H1 (cell line): ENCODE results near the gene AIF1. TPM values are rescaled to one million over a fixed set of nuclear protein-coding genes. Genes with fewer than 3 reads are reported as not detected.

Experiments used
- CTCF ChIA-PET: fragments of 300-600 bp; sonication (Branson Sonifier 250); formaldehyde crosslinking; loops from one replicate; lab custom pipeline; 2021; ENCODE audit not compliant: partially characterized antibody; lab: Charles Lee
- POLR2A ChIA-PET: fragments of 300-600 bp; sonication (Branson Sonifier 250); formaldehyde crosslinking; loops from one replicate; lab custom pipeline; 2021; ENCODE audit warnings: inconsistent platforms; ENCODE audit not compliant: partially characterized antibody; lab: Charles Lee
- DNase-seq, 2 experiments: peaks; one replicate each; pipeline versions ENCODE4 v3.0.0 to v3.0.0-alpha.2; 2010 to 2022; ENCODE audit warnings: low spot score in 2 of 2, low read depth in 1 of 2, mixed read lengths in 1 of 2
- FAIRE-seq: peaks from 2 replicates; lab custom pipeline; 2011; peaks lifted over from hg19 to GRCh38; lab: Jason Lieb, UNC
- H2AFZ ChIP-seq: 2 replicates; pipeline ENCODE4 v1.8.1; 2012; ENCODE audit warnings: low read length, inconsistent platforms
- H2AK5ac ChIP-seq: 2 replicates; pipeline ENCODE4 v1.6.1; 2013; ENCODE audit warnings: low read depth, low read length
- H2BK120ac ChIP-seq: replicated peaks from 2 replicates; pipeline ENCODE3; 2013; ENCODE audit warnings: low read depth, low read length, inconsistent platforms
- H2BK12ac ChIP-seq: 2 replicates; pipeline ENCODE4 v1.6.1; 2013; ENCODE audit warnings: low read depth, low read length
- H2BK15ac ChIP-seq: 2 replicates; pipeline ENCODE4 v1.6.1; 2013; ENCODE audit warnings: low read length
- H2BK20ac ChIP-seq: 2 replicates; pipeline ENCODE4 v1.6.1; 2013; ENCODE audit warnings: low read length
- H2BK5ac ChIP-seq: 2 replicates; pipeline ENCODE4 v1.6.1; 2013; ENCODE audit warnings: low read depth, low read length
- H3K14ac ChIP-seq: 2 replicates; pipeline ENCODE4 v1.6.1; 2013; ENCODE audit warnings: inconsistent platforms; ENCODE audit not compliant: insufficient read length
- H3K18ac ChIP-seq: 2 replicates; pipeline ENCODE4 v1.6.1; 2013; ENCODE audit warnings: low read length; ENCODE audit errors: extremely low read depth
- H3K23ac ChIP-seq: 2 replicates; pipeline ENCODE4 v1.6.1; 2013; ENCODE audit warnings: inconsistent platforms; ENCODE audit not compliant: insufficient read length
- H3K23me2 ChIP-seq: 2 replicates; pipeline ENCODE4 v1.6.1; 2013; ENCODE audit warnings: low read depth, low read length
- H3K27ac ChIP-seq: 2 replicates; pipeline ENCODE4 v1.6.1; 2011; ENCODE audit warnings: low read depth, low read length, inconsistent platforms
- H3K27me3 ChIP-seq, 4 experiments: replicated peaks in 1 of 4; 1 replicate in 1 of 4; 2 replicates in 3 of 4; pipeline versions ENCODE4 v1.6.1 to v1.8.1; 2011 to 2013; ENCODE audit warnings: low read length in 3 of 4, mild to moderate bottlenecking in 3 of 4, inconsistent platforms in 2 of 4, mixed read lengths in 2 of 4, moderate library complexity in 1 of 4; ENCODE audit not compliant: control insufficient read depth in 3 of 4, insufficient read depth in 3 of 4; ENCODE audit errors: extremely low read depth in 1 of 4
- H3K36me3 ChIP-seq, 4 experiments: 2 replicates each; pipeline versions ENCODE4 v1.6.1 to v1.8.1; 2011 to 2013; ENCODE audit warnings: mild to moderate bottlenecking in 4 of 4, low read length in 3 of 4, moderate library complexity in 2 of 4, control low read depth in 1 of 4, inconsistent platforms in 1 of 4; ENCODE audit not compliant: insufficient read depth in 4 of 4, control insufficient read depth in 2 of 4
- H3K4ac ChIP-seq: replicated peaks from 2 replicates; pipeline ENCODE3; 2013; ENCODE audit warnings: low read length, low read depth, mixed read lengths, inconsistent platforms; ENCODE audit not compliant: insufficient read length
- H3K4me1 ChIP-seq, 4 experiments: replicated peaks in 1 of 4; 1 replicate in 1 of 4; 2 replicates in 3 of 4; pipeline versions ENCODE4 v1.6.1 to v1.8.1; 2011 to 2013; ENCODE audit warnings: low read length in 3 of 4, inconsistent platforms in 2 of 4, mixed read lengths in 1 of 4; ENCODE audit not compliant: insufficient read depth in 4 of 4, control insufficient read depth in 3 of 4
- H3K4me2 ChIP-seq, 2 experiments: 2 replicates each; pipeline versions ENCODE4 v1.6.1 to v1.8.1; 2011 to 2013; ENCODE audit warnings: low read depth in 2 of 2, low read length in 2 of 2, control low read depth in 1 of 2, inconsistent platforms in 1 of 2, mild to moderate bottlenecking in 1 of 2; ENCODE audit not compliant: insufficient read depth in 1 of 2
- H3K4me3 ChIP-seq, 4 experiments: fragments of 200-600, 300-600 bp in 1 of 4; sonication (generic), shearing (Covaris generic), sonication (Bioruptor Twin) in 1 of 4; 2 replicates each; pipeline versions ENCODE4 v1.5.1 to v1.8.1; 2011 to 2016; ENCODE audit warnings: low read length in 4 of 4, low read depth in 3 of 4, control low read depth in 2 of 4, inconsistent platforms in 2 of 4, mild to moderate bottlenecking in 2 of 4, mixed read lengths in 1 of 4, moderate library complexity in 1 of 4; ENCODE audit not compliant: insufficient read depth in 2 of 4; ENCODE audit errors: extremely low read depth in 1 of 4
- H3K56ac ChIP-seq: replicated peaks from 2 replicates; pipeline ENCODE3; 2013; ENCODE audit warnings: low read depth, mild to moderate bottlenecking, mixed read lengths, low read length, inconsistent platforms; ENCODE audit not compliant: insufficient read length
- H3K79me1 ChIP-seq: 2 replicates; pipeline ENCODE4 v1.6.1; 2013; ENCODE audit warnings: low read depth, low read length, control low read depth
- H3K79me2 ChIP-seq, 2 experiments: 2 replicates each; pipeline versions ENCODE4 v1.6.1 to v1.8.1; 2012 to 2013; ENCODE audit warnings: low read length in 2 of 2, mild to moderate bottlenecking in 2 of 2, inconsistent platforms in 1 of 2; ENCODE audit not compliant: insufficient read depth in 2 of 2, control insufficient read depth in 1 of 2
- H3K9ac ChIP-seq, 4 experiments: replicated peaks in 1 of 4; 1 replicate in 1 of 4; 2 replicates in 3 of 4; pipeline versions ENCODE4 v1.6.1 to v1.8.1; 2011 to 2013; ENCODE audit warnings: low read depth in 3 of 4, low read length in 3 of 4, control low read depth in 2 of 4, mild to moderate bottlenecking in 2 of 4, moderate library complexity in 2 of 4, inconsistent platforms in 1 of 4; ENCODE audit errors: extremely low read depth in 1 of 4
- H3K9me3 ChIP-seq, 2 experiments: 2 replicates each; pipeline versions ENCODE4 v1.6.1 to v1.8.1; 2012 to 2013; ENCODE audit warnings: mild to moderate bottlenecking in 2 of 2, moderate library complexity in 2 of 2, control low read depth in 1 of 2, inconsistent platforms in 1 of 2, low read depth in 1 of 2, low read length in 1 of 2, mixed read lengths in 1 of 2; ENCODE audit not compliant: insufficient read depth in 2 of 2
- H4K20me1 ChIP-seq, 2 experiments: replicated peaks in 1 of 2; 2 replicates each; pipeline versions ENCODE3 to v1.8.1; 2011 to 2013; ENCODE audit warnings: inconsistent platforms in 2 of 2, low read length in 2 of 2, mild to moderate bottlenecking in 1 of 2; ENCODE audit not compliant: insufficient read depth in 2 of 2, control insufficient read depth in 1 of 2
- H4K5ac ChIP-seq: 2 replicates; pipeline ENCODE4 v1.6.1; 2013; ENCODE audit warnings: low read length, low read depth, mixed read lengths, inconsistent platforms; ENCODE audit not compliant: insufficient read length
- H4K8ac ChIP-seq: 2 replicates; pipeline ENCODE4 v1.8.0; 2013; ENCODE audit warnings: mild to moderate bottlenecking, moderate library complexity, low read length, inconsistent platforms; ENCODE audit not compliant: insufficient read depth; ENCODE audit errors: extremely low read depth
- H4K91ac ChIP-seq: replicated peaks from 2 replicates; pipeline ENCODE3; 2013; ENCODE audit warnings: low read length, mixed read lengths, inconsistent platforms; ENCODE audit not compliant: insufficient read length
- KDM4A ChIP-seq: IDR thresholded peaks from one replicate; pipeline ENCODE4 v1.7.1; 2012; ENCODE audit warnings: low read depth, mild to moderate bottlenecking, moderate library complexity, low read length, inconsistent platforms; ENCODE audit not compliant: severe bottlenecking
- NANOG ChIP-seq: IDR thresholded peaks from 2 replicates; pipeline ENCODE4 v1.6.1; 2011; ENCODE audit warnings: low read length, low read depth, mild to moderate bottlenecking, inconsistent platforms; ENCODE audit not compliant: insufficient read depth, poor library complexity, severe bottlenecking
- RXRA ChIP-seq: IDR thresholded peaks from 2 replicates; pipeline ENCODE4 v1.6.1; 2011; ENCODE audit warnings: low read depth, mild to moderate bottlenecking, low read length, moderate library complexity; ENCODE audit not compliant: insufficient read depth
- SIN3A ChIP-seq, 2 experiments: IDR thresholded peaks in 1 of 2; conservative IDR thresholded peaks in 1 of 2; 2 replicates each; pipeline ENCODE4 v1.6.1; 2011 to 2012; ENCODE audit warnings: low read length in 2 of 2, improper control_type of control experiment in 1 of 2, low read depth in 1 of 2, mild to moderate bottlenecking in 1 of 2
- SP2 ChIP-seq: IDR thresholded peaks from 2 replicates; pipeline ENCODE4 v1.6.1; 2012; ENCODE audit warnings: mild to moderate bottlenecking, low read length, inconsistent platforms
- SP4 ChIP-seq: IDR thresholded peaks from 2 replicates; pipeline ENCODE4 v1.6.1; 2012; ENCODE audit warnings: low read length, inconsistent platforms
- WGBS, 2 experiments: shearing (Covaris generic) in 1 of 2; methylation state at CpG; one replicate each; pipeline versions ENCODE4 v1.1.6 to v1.1.7; 2013 to 2015; ENCODE audit warnings: low lambda C conversion rate in 2 of 2, mixed read lengths in 2 of 2, inconsistent platforms in 1 of 2, low coverage in 1 of 2, missing lambda C conversion rate in 1 of 2; ENCODE audit not compliant: insufficient replicate concordance in 2 of 2, insufficient coverage in 1 of 2, insufficient read length in 1 of 2; ENCODE audit errors: extremely low coverage in 1 of 2, missing lambda C conversion rate in 1 of 2; 5-methylcytosine and 5-hydroxymethylcytosine counted together
- polyA plus RNA-seq, 7 experiments: library from polyadenylated mRNA; depleted of rRNA in 3 of 7; stranded (reverse) in 5 of 7; unstranded in 2 of 7; fragments of >200 nt in 5 of 7; fragments of 200-250 nt in 2 of 7; gene quantifications; 1 replicate in 5 of 7; 2 replicates in 1 of 7; 4 replicates in 1 of 7; pipeline versions ENCODE4 v1.2.1 to v1.2.3, GENCODE V29; 2011 to 2013; ENCODE audit warnings: missing spikeins in 2 of 7, mixed read lengths in 2 of 7
- total RNA-seq: library from RNA; stranded (reverse); fragmentation: NEBNext Ultra II Directional; extraction: Animal tissue kit (Norgen Biotek cat#: 25700); gene quantifications from 2 replicates; pipeline ENCODE4 v1.2.1, GENCODE V29; 2021
- TF ChIP-seq, protein P1 (sequence below): IDR thresholded peaks from 2 replicates; pipeline ENCODE4 v1.6.1; 2011; ENCODE audit warnings: low read depth, mild to moderate bottlenecking, low read length; ENCODE audit not compliant: insufficient read depth

The AIF1 gene
- total and polyA plus RNA-seq, 2 of the 8 experiments (the other 6 are each of a cell fraction or from before 2014, with no cell fraction given) = 6.3 to 9.8 TPM

DNA sequence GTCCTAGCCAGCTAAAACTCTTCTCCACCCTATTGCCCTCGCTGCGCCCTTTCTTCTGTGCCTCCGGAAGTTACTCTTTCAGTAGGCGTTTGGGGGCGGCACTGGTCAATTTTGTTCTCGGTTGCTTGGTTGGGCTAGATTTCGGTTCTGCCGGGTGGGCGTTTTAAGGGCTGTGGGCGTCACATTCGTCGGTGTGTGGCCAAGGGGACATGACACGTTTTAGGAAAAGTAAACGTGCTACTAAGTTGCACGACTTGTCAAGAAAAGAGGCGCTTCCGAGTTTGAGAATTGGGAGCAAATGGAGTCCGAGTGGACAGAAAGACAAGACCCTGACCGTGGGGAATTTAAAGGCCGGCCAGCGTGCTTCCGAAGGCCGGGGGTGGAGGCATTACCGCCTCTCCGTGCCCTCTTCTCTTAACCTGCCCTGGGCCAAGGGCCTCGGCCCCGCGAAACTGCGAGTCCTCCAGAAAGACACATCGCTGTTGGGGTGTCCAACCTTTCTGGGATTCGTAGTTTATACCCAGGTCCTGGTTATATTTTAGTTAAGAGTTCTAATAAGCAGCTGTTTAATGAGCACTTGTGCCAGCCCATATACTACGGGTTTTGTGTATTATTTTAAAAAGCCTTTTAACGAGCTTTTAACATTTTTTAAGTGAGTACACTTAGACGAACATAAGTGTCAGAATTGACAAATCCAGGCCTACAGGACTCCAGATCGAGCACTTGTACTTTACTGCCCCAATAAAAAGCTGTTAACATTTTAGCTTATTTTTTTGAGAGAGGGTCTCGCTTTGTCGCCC, 38.1 kb downstream of the AIF1 start:
- H2BK20ac ChIP-seq = peak overlapping the region; percentile 96; the same call in 1 of the 2 replicates
- H3K27ac ChIP-seq = peak overlapping the region; percentile 99
- peak overlapping the region; percentile 8 for H3K4ac ChIP-seq
- peak overlapping the region; percentile 69 to 83 for H3K4me2 ChIP-seq
- H3K23ac ChIP-seq = no peak overlapping the region
- H3K27me3 ChIP-seq = no peaks in the 10 kb centered on the region
- no peak overlapping the region; the same call in 1 of the 2 replicates for H2AK5ac ChIP-seq
- CTCF ChIA-PET = interaction anchor here (0.6 to 5.2 kb wide), 20 partner anchors 7 to 270 kb away, joined by 3 to 38 read pairs (median 4); partner anchors contain the start of genes ATP6V1G2, C6orf47, CSNK2B and GPANK1
- FAIRE-seq (no peak), DNase-seq (peak in 1 of 2 experiments; percentile 76)
- H2BK5ac ChIP-seq = peak overlapping the region; percentile 100
- peaks cover 8 to 23% (median 13%) of the 10 kb centered on the region in 4 experiments; a peak in 7 of 8 replicates for H3K36me3 ChIP-seq
- H3K9me3 ChIP-seq = no peaks in the 10 kb centered on the region
- H2AFZ ChIP-seq = 0 out of 2 replicates have a peak overlapping the region, but pooled peaks have one; percentile 47
- peaks cover 8% of the 10 kb centered on the region for H3K23me2 ChIP-seq
- POLR2A ChIA-PET = interaction anchor here (0.5 to 25.5 kb wide), 35 partner anchors 11 to 306 kb away, joined by 3 to 883 read pairs (median 6); partner anchors contain the start of genes AIF1, ATP6V1G2, C6orf47 and CLIC1
- H3K79me1 ChIP-seq = peaks cover 6% of the 10 kb centered on the region
- peaks cover 0 to 5% (median under 1%) of the 10 kb centered on the region in 4 experiments; a peak in 2 of 7 replicates for H3K4me1 ChIP-seq
- peak overlapping the region; percentile 73 to 98 (median 97) for H3K9ac ChIP-seq
- H3K56ac ChIP-seq = peak overlapping the region; percentile 54
- H2BK120ac ChIP-seq = no peak overlapping the region
- H2BK12ac ChIP-seq = peak overlapping the region; percentile 99
- H4K91ac ChIP-seq = peak overlapping the region; percentile 88
- peak overlapping the region; percentile 82 to 94 (median 92) for H3K4me3 ChIP-seq
- H3K14ac ChIP-seq = no peak overlapping the region
- H4K8ac ChIP-seq = peak overlapping the region; percentile 93; the same call in 1 of the 2 replicates
- H4K20me1 ChIP-seq = peaks cover 0 to 2% of the 10 kb centered on the region in 2 experiments
- peaks cover 4 to 35% of the 10 kb centered on the region in 2 experiments; a peak in 3 of 4 replicates for H3K79me2 ChIP-seq
- 17% methylated on average over 37 of the region's 37 CpGs; no CpG with 5 or more reads in 1 of the 2 experiments for WGBS, 2 experiments
- H2BK15ac ChIP-seq = no peak overlapping the region
- H3K18ac ChIP-seq = peak overlapping the region; percentile 100
- H4K5ac ChIP-seq = peak overlapping the region; percentile 64
- no peak for TF ChIP-seq SP4
- TF ChIP-seq KDM4A = no peak
- TF ChIP-seq SIN3A (conservative IDR thresholded peaks at IDR 0.05 in 1 of 2, IDR thresholded peaks at IDR 0.05 in 1 of 2; ENCODE audit: low read depth in 1 of 2, low read length in 2 of 2) = peak; percentile 7 to 9; a peak in 1 of 4 replicates
- TF ChIP-seq NANOG = no peak
- TF ChIP-seq, protein P1, sequence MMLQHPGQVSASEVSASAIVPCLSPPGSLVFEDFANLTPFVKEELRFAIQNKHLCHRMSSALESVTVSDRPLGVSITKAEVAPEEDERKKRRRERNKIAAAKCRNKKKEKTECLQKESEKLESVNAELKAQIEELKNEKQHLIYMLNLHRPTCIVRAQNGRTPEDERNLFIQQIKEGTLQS = no peak
- TF ChIP-seq RXRA = no peak
- TF ChIP-seq SP2 = no peak
